Osteoblast (primary cell): ENCODE data around the gene AKT3. TPM values are rescaled to one million over a fixed set of nuclear protein-coding genes. Genes with fewer than 3 reads are reported as not detected.

Source experiments
- DNase-seq: peaks from one replicate; pipeline ENCODE4 v3.0.0; 2011; ENCODE audit warnings: low spot score, mixed read lengths; ENCODE audit not compliant: insufficient read length; ENCODE audit errors: missing footprints
- H2AFZ ChIP-seq: 2 replicates; pipeline ENCODE4 v1.6.0; 2011; ENCODE audit warnings: mild to moderate bottlenecking, low read length
- H3K27ac ChIP-seq: 2 replicates; pipeline ENCODE4 v1.5.1; 2011; ENCODE audit warnings: mild to moderate bottlenecking, low read depth, low read length, moderate library complexity
- H3K27me3 ChIP-seq: 2 replicates; pipeline ENCODE4 v1.6.0; 2012; ENCODE audit warnings: mild to moderate bottlenecking, control low read depth, inconsistent platforms, low read length, moderate library complexity; ENCODE audit not compliant: insufficient read depth
- H3K36me3 ChIP-seq: 2 replicates; pipeline ENCODE4 v1.5.1; 2011; ENCODE audit warnings: mild to moderate bottlenecking, low read length, control low read depth, moderate library complexity; ENCODE audit not compliant: insufficient read depth
- H3K4me1 ChIP-seq: 2 replicates; pipeline ENCODE4 v1.5.1; 2011; ENCODE audit warnings: mild to moderate bottlenecking, low read length, control low read depth, moderate library complexity; ENCODE audit not compliant: insufficient read depth
- H3K4me2 ChIP-seq: 2 replicates; pipeline ENCODE4 v1.6.0; 2011; ENCODE audit warnings: mild to moderate bottlenecking, low read length; ENCODE audit not compliant: insufficient read depth
- H3K4me3 ChIP-seq: fragments of 200-600 bp; sonication (generic); 3 replicates; pipeline ENCODE4 v1.5.1; 2012; ENCODE audit warnings: mild to moderate bottlenecking, low read length, inconsistent platforms; ENCODE audit not compliant: insufficient read depth
- H3K79me2 ChIP-seq: 2 replicates; pipeline ENCODE4 v1.6.0; 2012; ENCODE audit warnings: mild to moderate bottlenecking, low read length, control low read depth, inconsistent platforms; ENCODE audit not compliant: insufficient read depth
- H3K9me3 ChIP-seq: 2 replicates; pipeline ENCODE4 v1.5.1; 2011; ENCODE audit warnings: low read depth, low read length, control low read depth
- H4K20me1 ChIP-seq: 2 replicates; pipeline ENCODE4 v1.6.0; 2012; ENCODE audit warnings: mild to moderate bottlenecking, low read length, control low read depth; ENCODE audit not compliant: insufficient read depth
- total RNA-seq: library from RNA; depleted of rRNA; stranded (reverse); fragments of >200 nt; gene quantifications from 2 replicates; pipeline ENCODE4 v1.2.3, GENCODE V29; 2012
- TF ChIP-seq, protein P1 (sequence below): IDR thresholded peaks from 2 replicates; pipeline ENCODE4 v1.5.1; 2011; ENCODE audit warnings: mild to moderate bottlenecking, low read depth, low read length, moderate library complexity; ENCODE audit errors: extremely low read depth

Gene AKT3
- total RNA-seq, 1 donor, result 38.7 TPM

GRCh38 chr1:243598433-243598832, 251.6 kb downstream of the AKT3 start:
- TF ChIP-seq, protein P1, sequence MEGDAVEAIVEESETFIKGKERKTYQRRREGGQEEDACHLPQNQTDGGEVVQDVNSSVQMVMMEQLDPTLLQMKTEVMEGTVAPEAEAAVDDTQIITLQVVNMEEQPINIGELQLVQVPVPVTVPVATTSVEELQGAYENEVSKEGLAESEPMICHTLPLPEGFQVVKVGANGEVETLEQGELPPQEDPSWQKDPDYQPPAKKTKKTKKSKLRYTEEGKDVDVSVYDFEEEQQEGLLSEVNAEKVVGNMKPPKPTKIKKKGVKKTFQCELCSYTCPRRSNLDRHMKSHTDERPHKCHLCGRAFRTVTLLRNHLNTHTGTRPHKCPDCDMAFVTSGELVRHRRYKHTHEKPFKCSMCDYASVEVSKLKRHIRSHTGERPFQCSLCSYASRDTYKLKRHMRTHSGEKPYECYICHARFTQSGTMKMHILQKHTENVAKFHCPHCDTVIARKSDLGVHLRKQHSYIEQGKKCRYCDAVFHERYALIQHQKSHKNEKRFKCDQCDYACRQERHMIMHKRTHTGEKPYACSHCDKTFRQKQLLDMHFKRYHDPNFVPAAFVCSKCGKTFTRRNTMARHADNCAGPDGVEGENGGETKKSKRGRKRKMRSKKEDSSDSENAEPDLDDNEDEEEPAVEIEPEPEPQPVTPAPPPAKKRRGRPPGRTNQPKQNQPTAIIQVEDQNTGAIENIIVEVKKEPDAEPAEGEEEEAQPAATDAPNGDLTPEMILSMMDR, result no peak
- H3K4me1 ChIP-seq, result peaks cover 28% of the 10 kb centered on the region
- H3K4me3 ChIP-seq, result no peak overlapping the region
- H3K4me2 ChIP-seq, result no peak overlapping the region
- H3K9me3 ChIP-seq, result peaks cover 2% of the 10 kb centered on the region
- H4K20me1 ChIP-seq, result no peaks in the 10 kb centered on the region
- DNase-seq, result peak; percentile 29
- peak overlapping the region; percentile 88 for H3K27ac ChIP-seq
- peaks cover 4% of the 10 kb centered on the region for H3K36me3 ChIP-seq
- H3K79me2 ChIP-seq, result no peaks in the 10 kb centered on the region
- H3K27me3 ChIP-seq, result no peaks in the 10 kb centered on the region
- H2AFZ ChIP-seq, result no peak overlapping the region

DNA sequence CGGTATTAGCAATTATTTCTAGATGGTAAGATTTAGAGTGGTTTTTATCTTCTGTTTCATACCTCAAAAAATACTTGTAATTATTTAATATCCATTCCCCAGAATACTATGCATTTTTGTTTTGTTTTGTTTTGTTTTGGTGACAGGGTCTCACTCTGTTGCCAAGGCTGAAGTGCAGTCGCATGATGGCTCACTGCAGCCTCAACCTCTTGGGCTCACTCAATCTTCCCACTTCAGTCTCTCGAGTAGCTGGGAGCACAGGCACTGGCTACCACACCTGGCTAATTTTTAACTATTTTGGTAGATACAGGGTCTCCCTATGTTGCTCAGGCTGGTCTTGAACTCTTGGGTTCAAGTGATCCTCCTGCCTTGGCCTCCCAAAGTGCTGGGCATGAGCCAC, 252.7 kb downstream of the AKT3 start:
- Histone ChIP-seq H3K79me2 (no peaks in the 10 kb centered on the region), H3K4me3 (no peak overlapping the region), H2AFZ (no peak overlapping the region), H3K27ac (peak overlapping the region; percentile 88), H3K4me1 (peaks cover 28% of the 10 kb centered on the region), H3K27me3 (no peaks in the 10 kb centered on the region), H3K4me2 (no peak overlapping the region), H3K9me3 (peaks cover 2% of the 10 kb centered on the region), H4K20me1 (no peaks in the 10 kb centered on the region), H3K36me3 (peaks cover 4% of the 10 kb centered on the region)
- TF ChIP-seq, protein P1, result no peak
- DNase-seq, result no peak

- Histone ChIP-seq H3K27me3 (no peaks in the 10 kb centered on the region), H3K4me2 (peak overlapping the region; percentile 53), H3K36me3 (peaks cover under 1% of the 10 kb centered on the region), H3K27ac (peak overlapping the region; percentile 88), H3K4me3 (no peak overlapping the region), H3K9me3 (no peaks in the 10 kb centered on the region), H3K4me1 (peaks cover 28% of the 10 kb centered on the region), H2AFZ (no peak overlapping the region), H3K79me2 (no peaks in the 10 kb centered on the region), H4K20me1 (no peaks in the 10 kb centered on the region)
- TF ChIP-seq, protein P1, result no peak
- DNase-seq, result no peak
These were observed 253.5 kb downstream of the AKT3 start for GRCh38 chr1:243596431-243597062.

GRCh38 chr1:243595527-243596210, 254.4 kb downstream of the AKT3 start:
- Histone ChIP-seq H3K9me3 (no peaks in the 10 kb centered on the region), H3K4me3 (no peak overlapping the region), H3K4me2 (peak overlapping the region; percentile 53), H4K20me1 (no peaks in the 10 kb centered on the region), H3K79me2 (no peaks in the 10 kb centered on the region), H3K27ac (peak overlapping the region; percentile 88), H3K4me1 (peaks cover 28% of the 10 kb centered on the region), H3K27me3 (no peaks in the 10 kb centered on the region), H3K36me3 (no peaks in the 10 kb centered on the region), H2AFZ (no peak overlapping the region)
- no peak for DNase-seq
- TF ChIP-seq, protein P1, result no peak
